ENCODE data around the gene TXNDC9. TPM values are rescaled to one million over a fixed set of nuclear protein-coding genes. Genes with fewer than 3 reads are reported as not detected.
"Not testable (repeated sequence)": the region's sequence is repeated elsewhere in the genome, so short reads cannot be mapped to it uniquely, and the experiment has no call there.

The TXNDC9 gene
- total and polyA plus RNA-seq, 2 donors (not counting 1 experiment from before 2014, with no cell fraction given): 11.2 to 21.7 TPM

DNA sequence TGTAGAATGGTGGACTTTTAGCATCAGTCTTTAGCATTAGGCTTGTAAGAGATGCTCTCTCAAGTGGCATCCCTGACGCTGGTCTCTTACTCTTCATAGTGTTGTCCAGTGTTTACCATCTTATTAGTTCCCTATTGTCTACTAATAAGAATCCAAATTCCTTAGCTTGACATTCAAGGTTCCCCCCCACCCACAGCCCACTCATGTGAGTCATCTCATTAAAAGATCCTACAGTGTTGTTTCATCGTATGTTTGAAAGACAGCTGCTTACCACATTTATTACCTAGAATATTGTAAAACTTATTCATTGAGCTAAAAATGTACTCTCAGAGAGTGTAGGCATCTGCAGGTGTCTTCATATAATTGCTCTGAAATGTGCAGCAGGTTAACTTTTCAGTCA lies 29.5 kb upstream of the TXNDC9 start:
- Histone ChIP-seq H3K36me3 (replicated peaks in 1 of 2; ENCODE audit: control extremely low read depth in 1 of 2, control insufficient read depth in 1 of 2, extremely low read depth in 1 of 2, insufficient read depth in 2 of 2, low read length in 1 of 2) (peaks cover 22 to 73% of the 10 kb centered on the region in 2 experiments), H3K4me3 (ENCODE audit: control extremely low read depth in 1 of 5, extremely low read depth in 1 of 5, insufficient read depth in 1 of 5, low read depth in 2 of 5, low read length in 4 of 5) (no peak overlapping the region), H2AFZ (ENCODE audit: insufficient read depth, low read depth, low read length, poor library complexity, severe bottlenecking) (no peak overlapping the region), H3K4me1 (ENCODE audit: control insufficient read depth in 2 of 2, insufficient read depth in 2 of 2, low read length in 2 of 2) (no peaks in the 10 kb centered on the region), H3K9me3 (ENCODE audit: control extremely low read depth in 1 of 3, control insufficient read depth in 2 of 3, insufficient read depth in 1 of 3, low read length in 2 of 3) (no peaks in the 10 kb centered on the region), H3K9ac (ENCODE audit: low read length) (no peak overlapping the region), H3K79me2 (ENCODE audit: control insufficient read depth, insufficient read depth, low read length) (peaks cover 5% of the 10 kb centered on the region), H3K27ac (ENCODE audit: low read length in 2 of 2) (no peak overlapping the region), H3K4me2 (replicated peaks; ENCODE audit: low read depth, low read length, poor library complexity, severe bottlenecking) (no peak overlapping the region), H4K20me1 (ENCODE audit: control insufficient read depth, insufficient read depth, low read length, poor library complexity, severe bottlenecking) (no peaks in the 10 kb centered on the region), H3K27me3 (replicated peaks in 1 of 4; ENCODE audit: control extremely low read depth in 1 of 4, control insufficient read depth in 3 of 4, insufficient read depth in 4 of 4, low read length in 3 of 4) (no peaks in the 10 kb centered on the region)
- POLR2A ChIA-PET: interaction anchor here (0.6 to 0.7 kb wide), 2 partner anchors 30 to 78 kb away, joined by 3 to 4 read pairs; partner anchors contain the start of gene TXNDC9
- no peak overlapping the region for H3K4me3 Mint-ChIP-seq
- intact Hi-C loops (cut with micrococcal nuclease): no loop called here
- no peaks in the 10 kb centered on the region for H3K9me3 Mint-ChIP-seq (ENCODE audit: insufficient read depth)
- WGBS (ENCODE audit: insufficient coverage): no CpG with 5 or more reads among the region's 2 CpGs
- no peaks in the 10 kb centered on the region for H3K27me3 Mint-ChIP-seq
- CTCF ChIA-PET: no interaction called here
- ATAC-seq (ENCODE audit: low read depth): no peak
- no peak overlapping the region for H3K27ac Mint-ChIP-seq
- TF ChIP-seq EZH2 (IDR thresholded peaks at IDR 0.05; ENCODE audit: borderline replicate concordance, insufficient read depth, low read depth, low read length, poor library complexity, severe bottlenecking): no peak
- no peak for TF ChIP-seq CTCF (IDR thresholded peaks at IDR 0.05)
- no peaks in the 10 kb centered on the region for H3K4me1 Mint-ChIP-seq
- no peak for DNase-seq

- POLR2A ChIA-PET: interaction anchor here (0.5 kb wide), 1 partner anchor 126 kb away, joined by 4 read pairs; no protein-coding TSS in a partner anchor
- TF ChIP-seq EZH2 (IDR thresholded peaks at IDR 0.05; ENCODE audit: borderline replicate concordance, insufficient read depth, low read depth, low read length, poor library complexity, severe bottlenecking) (no peak), CTCF (IDR thresholded peaks at IDR 0.05) (no peak)
- Mint-ChIP-seq H3K4me3 (no peak overlapping the region), H3K27me3 (no peaks in the 10 kb centered on the region), H3K9me3 (ENCODE audit: insufficient read depth) (no peaks in the 10 kb centered on the region), H3K4me1 (peaks cover 34% of the 10 kb centered on the region), H3K27ac (no peak overlapping the region)
- no peak overlapping the region for H3K4me3 ChIP-seq (ENCODE audit: control extremely low read depth in 1 of 5, extremely low read depth in 1 of 5, insufficient read depth in 1 of 5, low read depth in 2 of 5, low read length in 4 of 5)
- ATAC-seq (ENCODE audit: low read depth) (no peak), DNase-seq (no peak)
- H3K4me2 ChIP-seq (replicated peaks; ENCODE audit: low read depth, low read length, poor library complexity, severe bottlenecking): no peak overlapping the region
- no peak overlapping the region for H3K9ac ChIP-seq (ENCODE audit: low read length)
- peaks cover 76% of the 10 kb centered on the region for H3K79me2 ChIP-seq (ENCODE audit: control insufficient read depth, insufficient read depth, low read length)
- intact Hi-C loops (cut with micrococcal nuclease): no loop called here
- H3K4me1 ChIP-seq (ENCODE audit: control insufficient read depth in 2 of 2, insufficient read depth in 2 of 2, low read length in 2 of 2): peaks cover 13 to 18% of the 10 kb centered on the region in 2 donors
- no peak overlapping the region for H2AFZ ChIP-seq (ENCODE audit: insufficient read depth, low read depth, low read length, poor library complexity, severe bottlenecking)
- peaks cover 38% of the 10 kb centered on the region for H4K20me1 ChIP-seq (ENCODE audit: control insufficient read depth, insufficient read depth, low read length, poor library complexity, severe bottlenecking)
- H3K9me3 ChIP-seq (ENCODE audit: control extremely low read depth in 1 of 3, control insufficient read depth in 2 of 3, insufficient read depth in 1 of 3, low read length in 2 of 3): no peaks in the 10 kb centered on the region
- CTCF ChIA-PET: no interaction called here
- peaks cover 6 to 10% of the 10 kb centered on the region in 2 experiments for H3K36me3 ChIP-seq (replicated peaks in 1 of 2; ENCODE audit: control extremely low read depth in 1 of 2, control insufficient read depth in 1 of 2, extremely low read depth in 1 of 2, insufficient read depth in 2 of 2, low read length in 1 of 2)
- H3K27ac ChIP-seq (ENCODE audit: low read length in 2 of 2): no peak overlapping the region
- H3K27me3 ChIP-seq (replicated peaks in 1 of 4; ENCODE audit: control extremely low read depth in 1 of 4, control insufficient read depth in 3 of 4, insufficient read depth in 4 of 4, low read length in 3 of 4): no peaks in the 10 kb centered on the region
These were observed 20.7 kb upstream of the TXNDC9 start for GRCh38 chr2:99356853-99357252.

- H3K9me3 Mint-ChIP-seq (ENCODE audit: insufficient read depth); H3K27me3 Mint-ChIP-seq; H3K36me3 ChIP-seq (replicated peaks in 1 of 2; ENCODE audit: control extremely low read depth in 1 of 2, control insufficient read depth in 1 of 2, extremely low read depth in 1 of 2, insufficient read depth in 2 of 2, low read length in 1 of 2); DNase-seq; CTCF ChIA-PET; H3K4me2 ChIP-seq (replicated peaks; ENCODE audit: low read depth, low read length, poor library complexity, severe bottlenecking); H3K27ac Mint-ChIP-seq; H3K9me3 ChIP-seq (ENCODE audit: control extremely low read depth in 1 of 3, control insufficient read depth in 2 of 3, insufficient read depth in 1 of 3, low read length in 2 of 3); H3K4me3 ChIP-seq (ENCODE audit: control extremely low read depth in 1 of 5, extremely low read depth in 1 of 5, insufficient read depth in 1 of 5, low read depth in 2 of 5, low read length in 4 of 5); H2AFZ ChIP-seq (ENCODE audit: insufficient read depth, low read depth, low read length, poor library complexity, severe bottlenecking); H3K9ac ChIP-seq (ENCODE audit: low read length); H3K4me3 Mint-ChIP-seq; POLR2A ChIA-PET; intact Hi-C loops (cut with micrococcal nuclease); H3K27ac ChIP-seq (ENCODE audit: low read length in 2 of 2); H3K27me3 ChIP-seq (replicated peaks in 1 of 4; ENCODE audit: control extremely low read depth in 1 of 4, control insufficient read depth in 3 of 4, insufficient read depth in 4 of 4, low read length in 3 of 4); ATAC-seq (ENCODE audit: low read depth): not testable (repeated sequence)
- Histone ChIP-seq H3K4me1 (ENCODE audit: control insufficient read depth in 2 of 2, insufficient read depth in 2 of 2, low read length in 2 of 2) (peaks cover 13 to 31% of the 10 kb centered on the region in 2 donors), H4K20me1 (ENCODE audit: control insufficient read depth, insufficient read depth, low read length, poor library complexity, severe bottlenecking) (peaks cover 45% of the 10 kb centered on the region), H3K79me2 (ENCODE audit: control insufficient read depth, insufficient read depth, low read length) (peaks cover 89% of the 10 kb centered on the region)
- WGBS (ENCODE audit: insufficient coverage): 98% methylated on average over 5 of the region's 8 CpGs
- peaks cover 50% of the 10 kb centered on the region for H3K4me1 Mint-ChIP-seq
These were observed 18.7 kb upstream of the TXNDC9 start for GRCh38 chr2:99354825-99355224.
